SIG-M5 treated with dmso at 0.1 percent for 504 hours (cell line): ENCODE measurements around the gene DTX3.
A peak's percentile ranks its signal among the peaks of the same experiment; 100 is the strongest.
"Not testable (repeated sequence)": the region's sequence is repeated elsewhere in the genome, so short reads cannot be mapped to it uniquely, and the experiment has no call there.

Source experiments
- DNase-seq: peaks from one replicate; lab custom pipeline; 2025; ENCODE audit not compliant: unreplicated experiment; lab: John Stamatoyannopoulos, UW

Gene DTX3

GRCh38 chr12:57583008-57583831 lies 21.4 kb upstream of the DTX3 start:
- peak; percentile 86 for DNase-seq

DNA sequence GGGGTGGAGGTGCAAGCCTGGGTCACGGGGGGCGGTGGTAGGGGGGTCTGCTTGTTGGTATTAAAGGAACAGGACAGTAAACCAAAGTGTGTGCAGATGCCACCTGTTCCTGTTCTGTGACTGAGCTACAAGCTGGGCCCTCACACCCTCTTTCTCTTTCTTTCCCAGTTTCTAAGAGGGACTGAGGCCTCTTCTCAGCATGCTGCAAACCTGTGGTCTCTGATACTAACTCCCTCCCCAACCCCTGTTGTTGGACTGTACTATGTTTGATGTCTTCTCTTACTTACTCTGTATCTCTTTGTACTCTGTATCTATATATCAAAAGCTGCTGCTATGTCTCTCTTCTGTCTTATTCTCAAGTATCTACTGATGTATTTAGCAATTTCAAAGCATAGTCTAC lies 20.6 kb upstream of the DTX3 start:
- DNase-seq, result no peak

- peak; percentile 61 for DNase-seq
Observed at GRCh38 chr12:57584690-57585089, 19.9 kb upstream of the DTX3 start.

GRCh38 chr12:57585156-57585555 lies 19.5 kb upstream of the DTX3 start:
- no peak for DNase-seq

GRCh38 chr12:57586128-57586527 lies 18.5 kb upstream of the DTX3 start:
- DNase-seq, result no peak

DNA sequence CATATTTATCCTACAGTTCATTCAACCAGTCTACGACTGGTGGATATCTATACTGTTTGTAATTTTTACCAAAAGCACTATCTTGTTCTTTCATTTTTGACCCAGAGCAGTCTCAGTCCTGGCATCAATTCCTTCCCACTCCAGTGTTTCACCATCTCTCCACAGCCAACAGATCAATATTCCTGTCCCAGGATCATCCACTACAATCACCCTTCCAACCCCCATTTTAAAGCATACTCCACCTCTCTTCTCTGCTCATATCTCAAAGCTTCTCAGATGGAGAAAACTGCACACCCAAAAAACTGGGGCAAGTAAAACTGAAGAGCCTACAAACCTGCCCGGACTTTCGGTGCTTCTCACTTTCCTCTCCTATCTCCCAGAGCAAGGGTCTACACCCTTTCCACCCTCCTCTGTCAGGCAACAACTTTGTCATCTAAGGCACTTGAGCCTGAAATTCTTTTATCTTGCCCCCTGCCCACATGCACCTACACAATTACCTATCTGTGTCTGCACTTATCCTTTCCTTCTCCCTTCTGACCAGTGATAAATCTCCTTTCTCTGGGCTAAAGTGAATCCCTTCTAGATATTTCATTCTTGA lies 17.7 kb upstream of the DTX3 start:
- no peak for DNase-seq

DNA sequence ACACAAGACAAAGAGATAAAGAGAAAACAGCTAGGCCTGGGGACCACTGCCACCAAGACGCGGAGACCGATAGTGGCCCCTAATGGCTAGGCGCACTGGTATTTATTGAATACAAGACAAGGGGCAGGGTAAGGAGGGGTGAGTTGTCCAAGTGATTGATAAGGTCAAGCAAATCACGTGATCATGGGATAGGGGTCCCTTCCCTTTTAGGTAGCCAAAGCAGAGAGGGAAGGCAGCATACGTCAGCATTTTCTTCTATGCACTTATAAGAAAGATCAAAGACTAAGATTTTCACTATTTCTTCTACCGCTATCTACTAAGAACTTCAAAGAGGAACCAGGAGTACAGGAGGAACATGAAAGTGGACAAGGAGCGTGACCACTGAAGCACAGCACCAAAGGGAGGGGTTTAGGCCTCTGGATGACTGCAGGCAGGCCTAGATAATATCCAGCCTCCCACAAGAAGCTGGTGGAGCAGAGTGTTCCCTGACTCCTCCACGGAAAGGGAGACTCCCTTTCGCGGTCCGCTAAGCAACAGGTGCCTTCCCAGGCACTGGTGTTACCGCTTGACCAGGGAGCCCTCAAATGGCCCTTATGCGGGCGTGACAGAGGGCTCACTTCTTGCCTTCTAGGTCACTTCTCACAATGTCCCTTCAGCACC lies 15.5 kb upstream of the DTX3 start:
- not testable (repeated sequence) for DNase-seq

DNA sequence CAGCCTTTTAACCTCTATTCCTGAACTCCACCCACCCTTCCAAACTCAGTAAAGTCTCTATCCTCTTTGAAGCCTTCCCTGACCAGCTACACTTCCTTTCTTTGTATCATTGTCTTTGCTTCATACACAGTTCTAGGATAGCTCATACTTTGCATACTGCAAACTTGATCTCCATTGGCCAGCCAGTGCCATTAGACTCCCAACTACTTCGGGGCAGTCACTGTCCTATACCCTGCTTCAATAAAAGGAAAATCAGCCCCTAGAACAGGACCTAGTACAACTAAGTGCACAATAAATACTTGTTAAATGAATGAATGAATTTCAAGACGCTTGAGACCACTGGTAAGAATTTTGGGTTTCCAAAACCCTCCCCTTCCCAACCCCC lies 14.2 kb upstream of the DTX3 start:
- no peak for DNase-seq

GRCh38 chr12:57590864-57591781 lies 13.5 kb upstream of the DTX3 start, which contains the start of gene PIP4K2C:
TSS of gene PIP4K2C (plus strand) at chr12:57591192. CDS start at chr12:57591290, 98 bp downstream.
- DNase-seq, result peak; percentile 56

DNA sequence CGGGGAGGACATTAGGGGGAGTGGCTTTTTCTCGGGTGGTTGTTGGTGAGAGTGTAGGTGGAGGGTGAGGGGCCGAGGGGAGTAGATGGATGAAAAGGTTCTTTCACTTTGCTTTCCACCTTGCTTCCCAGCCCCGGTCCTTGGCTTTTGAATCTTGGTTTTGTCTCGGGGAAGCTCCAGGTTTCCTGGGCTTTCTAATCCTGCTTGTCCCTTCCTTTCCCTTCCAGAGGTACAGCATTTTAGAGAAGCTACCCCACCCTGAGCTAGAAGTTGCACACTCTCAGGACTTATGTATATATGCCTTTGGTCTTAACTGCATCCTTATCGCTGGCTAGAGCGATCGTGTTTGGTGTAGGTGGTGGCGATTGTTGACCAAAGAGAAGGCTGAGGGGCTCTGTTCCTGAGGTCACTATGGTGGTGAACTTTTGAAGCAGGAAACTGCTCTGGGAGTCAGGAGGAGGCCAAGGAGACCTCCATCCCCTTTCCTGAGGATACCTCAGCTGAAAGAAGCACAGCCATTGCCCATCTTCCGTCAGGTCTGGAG lies 12.8 kb upstream of the DTX3 start:
- no peak for DNase-seq

DNA sequence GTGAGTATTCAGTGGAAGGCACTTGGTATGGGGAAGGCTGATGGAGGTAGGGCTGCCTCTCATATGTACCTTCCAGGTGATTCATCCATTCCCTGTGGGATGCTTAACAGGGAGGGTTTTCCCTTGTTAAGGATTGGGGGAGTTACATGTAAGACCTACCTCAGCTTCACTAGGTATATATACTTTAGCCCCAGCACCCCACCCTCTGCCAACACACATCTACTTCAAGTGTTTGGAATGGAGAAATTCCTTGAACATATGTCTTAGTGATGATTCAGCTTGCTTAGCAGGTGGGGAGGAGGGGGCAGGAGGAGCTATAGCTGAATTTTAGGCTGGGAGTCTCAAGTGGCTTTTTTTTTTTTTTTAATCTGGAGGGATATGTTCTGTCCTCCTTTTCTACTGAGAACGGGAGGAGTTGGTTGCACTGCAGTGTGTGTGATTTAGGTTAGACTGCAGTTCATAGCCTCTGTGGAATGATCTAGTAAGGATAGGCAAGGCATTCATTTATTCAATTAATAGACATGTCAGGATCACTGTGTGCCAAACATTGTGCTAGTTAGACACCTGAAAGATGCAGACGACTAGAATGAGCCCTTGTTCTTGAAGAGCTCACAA lies 12.0 kb upstream of the DTX3 start:
- DNase-seq, result no peak

GRCh38 chr12:57593187-57593586 lies 11.4 kb upstream of the DTX3 start:
- no peak for DNase-seq

- no peak for DNase-seq
Observed at GRCh38 chr12:57600395-57600794, 4.2 kb upstream of the DTX3 start.

DNA sequence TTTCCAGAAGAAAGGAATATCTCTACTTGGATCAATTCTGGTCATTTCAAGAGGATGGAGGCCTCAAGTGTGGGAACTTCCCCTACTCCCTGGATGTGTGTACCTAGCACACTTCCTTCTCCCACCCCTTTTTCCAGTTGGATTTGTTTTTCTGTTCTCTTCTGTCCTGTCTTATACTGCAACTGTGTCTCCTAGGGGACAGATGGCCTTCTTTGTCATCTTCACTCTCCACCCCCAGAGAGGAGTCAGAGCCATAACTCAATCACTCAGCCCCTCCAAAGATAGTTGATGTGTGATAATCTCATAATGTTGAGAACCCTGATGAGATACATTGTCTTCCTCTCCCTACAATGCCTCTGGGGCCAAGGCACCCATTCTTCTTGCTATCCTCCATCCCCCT lies 2.1 kb upstream of the DTX3 start:
- no peak for DNase-seq

DNA sequence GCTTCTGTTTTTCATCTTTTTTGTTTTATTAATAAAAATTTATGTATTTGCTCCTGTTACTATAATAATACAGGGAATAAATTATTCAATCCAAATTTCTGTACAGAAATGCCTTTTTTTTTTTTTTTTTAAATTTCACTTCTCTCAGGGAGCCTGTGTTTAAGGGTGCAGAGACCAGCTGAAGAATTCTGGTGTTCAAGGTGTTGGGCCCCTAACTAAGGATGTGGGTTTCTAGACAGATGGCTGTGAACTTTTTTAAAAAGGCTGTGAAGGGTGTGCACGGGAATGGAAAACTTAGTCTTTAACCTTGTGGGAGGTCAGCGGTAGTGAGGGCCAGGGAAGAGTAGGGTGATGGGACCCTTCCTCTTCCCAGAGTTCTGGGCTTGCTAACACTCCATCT lies 1.3 kb upstream of the DTX3 start:
- DNase-seq, result no peak

- peak; percentile 11 for DNase-seq
Observed at GRCh38 chr12:57603815-57604453, 690 bp upstream of the DTX3 start.

- no peak for DNase-seq
Observed at GRCh38 chr12:57604992-57605810, 577 bp downstream of the DTX3 start.

GRCh38 chr12:57605811-57606311 lies 1.2 kb downstream of the DTX3 start:
- no peak for DNase-seq

- no peak for DNase-seq
Observed at GRCh38 chr12:57606399-57606798, 1.8 kb downstream of the DTX3 start.
